Measurements from ENCODE around the gene ALDH2.

ALDH2 gene

DNA sequence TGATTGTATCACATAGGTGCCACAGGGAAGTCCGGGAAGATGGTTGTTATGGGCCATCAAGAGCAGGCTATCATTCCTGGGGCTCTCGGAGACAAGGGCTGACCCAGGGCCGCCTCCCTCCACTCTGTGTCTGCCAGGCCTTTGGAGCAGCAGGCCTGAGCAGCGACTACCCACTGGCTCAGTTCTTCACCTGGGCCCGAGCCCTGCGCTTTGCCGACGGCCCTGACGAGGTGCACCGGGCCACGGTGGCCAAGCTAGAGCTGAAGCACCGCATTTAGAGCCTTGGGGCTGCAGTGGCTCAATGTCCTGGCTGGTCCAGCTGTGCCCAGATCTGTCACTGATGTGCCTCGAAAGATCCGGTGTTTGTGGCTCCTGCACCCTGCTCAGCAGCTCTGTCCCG lies 10.5 kb upstream of the ALDH2 start:
- peaks cover 27% of the 10 kb centered on the region for H3K4me1 ChIP-seq (ENCODE audit: insufficient read depth, low read length, poor library complexity, severe bottlenecking)
- no peak overlapping the region for H3K4me3 ChIP-seq (ENCODE audit: low read length, poor library complexity, severe bottlenecking)
- no peak overlapping the region for H2AFZ ChIP-seq (ENCODE audit: low read length)
- H3K9me2 ChIP-seq (replicated peaks; ENCODE audit: low read depth, low read length) = no peaks in the 10 kb centered on the region
- no peaks in the 10 kb centered on the region for H3K79me2 ChIP-seq (ENCODE audit: insufficient read depth, low read length)
- H3F3A ChIP-seq (ENCODE audit: low read depth) = no peaks in the 10 kb centered on the region
- H3K9ac ChIP-seq (ENCODE audit: low read depth, low read length, poor library complexity, severe bottlenecking) = no peak overlapping the region
- H3K4me2 ChIP-seq (ENCODE audit: low read depth, low read length, poor library complexity, severe bottlenecking) = no peak overlapping the region
- no peaks in the 10 kb centered on the region for H3K36me3 ChIP-seq (ENCODE audit: insufficient read depth, low read length)
- no peaks in the 10 kb centered on the region for H4K20me1 ChIP-seq (ENCODE audit: insufficient read depth, low read length, poor library complexity, severe bottlenecking)
- TF ChIP-seq, protein P1, sequence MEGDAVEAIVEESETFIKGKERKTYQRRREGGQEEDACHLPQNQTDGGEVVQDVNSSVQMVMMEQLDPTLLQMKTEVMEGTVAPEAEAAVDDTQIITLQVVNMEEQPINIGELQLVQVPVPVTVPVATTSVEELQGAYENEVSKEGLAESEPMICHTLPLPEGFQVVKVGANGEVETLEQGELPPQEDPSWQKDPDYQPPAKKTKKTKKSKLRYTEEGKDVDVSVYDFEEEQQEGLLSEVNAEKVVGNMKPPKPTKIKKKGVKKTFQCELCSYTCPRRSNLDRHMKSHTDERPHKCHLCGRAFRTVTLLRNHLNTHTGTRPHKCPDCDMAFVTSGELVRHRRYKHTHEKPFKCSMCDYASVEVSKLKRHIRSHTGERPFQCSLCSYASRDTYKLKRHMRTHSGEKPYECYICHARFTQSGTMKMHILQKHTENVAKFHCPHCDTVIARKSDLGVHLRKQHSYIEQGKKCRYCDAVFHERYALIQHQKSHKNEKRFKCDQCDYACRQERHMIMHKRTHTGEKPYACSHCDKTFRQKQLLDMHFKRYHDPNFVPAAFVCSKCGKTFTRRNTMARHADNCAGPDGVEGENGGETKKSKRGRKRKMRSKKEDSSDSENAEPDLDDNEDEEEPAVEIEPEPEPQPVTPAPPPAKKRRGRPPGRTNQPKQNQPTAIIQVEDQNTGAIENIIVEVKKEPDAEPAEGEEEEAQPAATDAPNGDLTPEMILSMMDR (conservative IDR thresholded peaks at IDR 0.05; ENCODE audit: low read length) = no peak
- TF ChIP-seq EZH2phosphoT487 (IDR thresholded peaks at IDR 0.05; ENCODE audit: borderline replicate concordance) = no peak
- no peaks in the 10 kb centered on the region for H3K27me3 ChIP-seq (ENCODE audit: insufficient read depth, low read length, poor library complexity, severe bottlenecking)
- H3K9me3 ChIP-seq (ENCODE audit: insufficient read depth, low read depth, low read length) = no peaks in the 10 kb centered on the region

DNA sequence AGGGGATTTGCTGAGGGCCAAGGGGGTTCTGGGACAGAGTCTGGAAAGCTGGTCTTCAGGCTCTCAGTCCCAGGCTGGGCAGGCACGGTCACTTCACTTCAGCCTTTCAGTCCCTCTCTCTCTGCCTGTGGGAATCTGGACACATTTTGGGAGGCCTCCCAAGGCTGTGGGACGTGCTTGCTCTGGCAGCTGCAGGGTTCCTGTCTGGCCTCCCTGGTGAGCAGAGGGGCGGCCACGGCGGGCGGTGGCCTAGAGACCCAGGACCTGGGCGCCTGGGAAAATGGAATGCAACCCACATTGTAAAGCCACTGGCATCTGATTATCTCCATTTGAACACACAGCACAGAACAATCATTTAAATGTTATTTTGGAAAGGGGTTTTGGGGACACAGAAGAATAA lies 10.1 kb upstream of the ALDH2 start:
- peaks cover 27% of the 10 kb centered on the region for H3K4me1 ChIP-seq (ENCODE audit: insufficient read depth, low read length, poor library complexity, severe bottlenecking)
- H2AFZ ChIP-seq (ENCODE audit: low read length) = no peak overlapping the region
- H3K9me3 ChIP-seq (ENCODE audit: insufficient read depth, low read depth, low read length) = no peaks in the 10 kb centered on the region
- peak overlapping the region; percentile 57 for H3K9ac ChIP-seq (ENCODE audit: low read depth, low read length, poor library complexity, severe bottlenecking)
- no peak overlapping the region for H3K4me2 ChIP-seq (ENCODE audit: low read depth, low read length, poor library complexity, severe bottlenecking)
- H4K20me1 ChIP-seq (ENCODE audit: insufficient read depth, low read length, poor library complexity, severe bottlenecking) = no peaks in the 10 kb centered on the region
- H3K27me3 ChIP-seq (ENCODE audit: insufficient read depth, low read length, poor library complexity, severe bottlenecking) = no peaks in the 10 kb centered on the region
- TF ChIP-seq EZH2phosphoT487 (IDR thresholded peaks at IDR 0.05; ENCODE audit: borderline replicate concordance) = no peak
- TF ChIP-seq, protein P1 (conservative IDR thresholded peaks at IDR 0.05; ENCODE audit: low read length) = no peak
- H3K36me3 ChIP-seq (ENCODE audit: insufficient read depth, low read length) = no peaks in the 10 kb centered on the region
- no peaks in the 10 kb centered on the region for H3K79me2 ChIP-seq (ENCODE audit: insufficient read depth, low read length)
- H3F3A ChIP-seq (ENCODE audit: low read depth) = no peaks in the 10 kb centered on the region
- no peaks in the 10 kb centered on the region for H3K9me2 ChIP-seq (replicated peaks; ENCODE audit: low read depth, low read length)
- H3K4me3 ChIP-seq (ENCODE audit: low read length, poor library complexity, severe bottlenecking) = no peak overlapping the region

DNA sequence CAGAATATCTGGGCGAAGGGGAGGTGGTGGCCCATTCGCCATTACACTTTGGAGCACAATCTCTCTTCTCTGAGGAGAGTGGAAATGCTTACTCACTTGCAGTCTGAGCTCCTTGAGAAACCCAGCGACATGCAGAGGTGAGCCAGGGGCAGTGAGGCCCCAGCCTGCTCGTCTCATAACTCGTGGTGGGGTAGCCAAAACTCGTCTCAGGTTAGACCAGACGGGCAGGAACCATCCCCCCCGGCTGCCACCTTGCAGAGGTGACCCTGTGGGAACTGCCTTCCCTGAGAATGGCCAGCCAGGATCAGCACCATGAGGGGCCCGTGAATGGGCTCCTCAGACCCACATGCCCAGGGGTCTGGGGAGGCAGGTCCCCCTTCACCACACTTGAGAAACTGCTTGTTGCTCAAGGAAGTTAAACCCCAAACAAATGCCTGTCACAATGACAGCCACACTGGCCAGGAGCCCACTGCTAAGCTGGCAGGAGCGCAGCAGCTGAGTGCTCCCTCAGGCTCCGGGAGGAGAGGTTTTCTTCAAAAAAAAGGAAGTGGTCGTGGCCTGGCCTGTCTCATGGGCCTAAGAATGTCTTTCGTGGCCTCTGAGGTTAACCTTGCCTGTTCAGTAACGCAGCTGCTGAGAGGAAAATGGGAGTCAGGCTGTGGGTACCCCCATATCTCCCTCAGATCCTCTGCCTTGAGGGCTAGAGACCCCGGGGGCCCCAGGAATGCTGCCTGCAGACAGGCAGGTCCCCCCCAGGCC lies 9.2 kb upstream of the ALDH2 start:
- no peaks in the 10 kb centered on the region for H3K27me3 ChIP-seq (ENCODE audit: insufficient read depth, low read length, poor library complexity, severe bottlenecking)
- H3K4me2 ChIP-seq (ENCODE audit: low read depth, low read length, poor library complexity, severe bottlenecking) = peak overlapping the region; percentile 61
- H3K9ac ChIP-seq (ENCODE audit: low read depth, low read length, poor library complexity, severe bottlenecking) = peak overlapping the region; percentile 57
- H3K4me1 ChIP-seq (ENCODE audit: insufficient read depth, low read length, poor library complexity, severe bottlenecking) = peaks cover 27% of the 10 kb centered on the region
- no peaks in the 10 kb centered on the region for H3K9me3 ChIP-seq (ENCODE audit: insufficient read depth, low read depth, low read length)
- H3K9me2 ChIP-seq (replicated peaks; ENCODE audit: low read depth, low read length) = no peaks in the 10 kb centered on the region
- no peaks in the 10 kb centered on the region for H3K79me2 ChIP-seq (ENCODE audit: insufficient read depth, low read length)
- no peaks in the 10 kb centered on the region for H3K36me3 ChIP-seq (ENCODE audit: insufficient read depth, low read length)
- H2AFZ ChIP-seq (ENCODE audit: low read length) = 0 out of 2 replicates have a peak overlapping the region, but pooled peaks have one; percentile 11
- H3F3A ChIP-seq (ENCODE audit: low read depth) = no peaks in the 10 kb centered on the region
- no peak for TF ChIP-seq EZH2phosphoT487 (IDR thresholded peaks at IDR 0.05; ENCODE audit: borderline replicate concordance)
- TF ChIP-seq, protein P1 (conservative IDR thresholded peaks at IDR 0.05; ENCODE audit: low read length) = no peak
- peak overlapping the region; percentile 0 for H3K4me3 ChIP-seq (ENCODE audit: low read length, poor library complexity, severe bottlenecking)
- H4K20me1 ChIP-seq (ENCODE audit: insufficient read depth, low read length, poor library complexity, severe bottlenecking) = no peaks in the 10 kb centered on the region

Measured in Loucy (cell line).